Hepatocyte (in vitro differentiated cells): Measurements from ENCODE around the gene TOE1. TPM values are rescaled to one million over a fixed set of nuclear protein-coding genes. Genes with fewer than 3 reads are reported as not detected.

Experiments used
- DNase-seq: peaks from one replicate; pipeline ENCODE4 v3.0.0-alpha.2; 2016; ENCODE audit warnings: low spot score
- H2AFZ ChIP-seq: fragments of 200-600 bp; sonication (generic); 2 replicates; pipeline ENCODE4 v1.6.0; 2016; ENCODE audit warnings: antibody characterized with exemption, mild to moderate bottlenecking
- H3K27ac ChIP-seq: fragments of 200-600 bp; sonication (generic); 2 replicates; pipeline ENCODE4 v1.5.1; 2016; ENCODE audit warnings: mild to moderate bottlenecking
- H3K27me3 ChIP-seq: fragments of 200-600 bp; sonication (generic); 2 replicates; pipeline ENCODE4 v1.6.1; 2016
- H3K36me3 ChIP-seq: fragments of 200-600 bp; sonication (generic); replicated peaks from 2 replicates; pipeline ENCODE4 v1.5.1; 2016; ENCODE audit warnings: low read depth; ENCODE audit not compliant: insufficient read depth
- H3K4me1 ChIP-seq: fragments of 200-600 bp; sonication (generic); 2 replicates; pipeline ENCODE4 v1.5.1; 2016; ENCODE audit warnings: mild to moderate bottlenecking, moderate library complexity; ENCODE audit not compliant: insufficient read depth
- H3K4me2 ChIP-seq: fragments of 200-600 bp; sonication (generic); 2 replicates; pipeline ENCODE4 v1.6.0; 2016
- H3K4me3 ChIP-seq: fragments of 200-600 bp; sonication (generic); 2 replicates; pipeline ENCODE4 v1.5.1; 2016; ENCODE audit warnings: mild to moderate bottlenecking
- H3K79me2 ChIP-seq: fragments of 200-600 bp; sonication (generic); 2 replicates; pipeline ENCODE4 v1.6.0; 2017; ENCODE audit warnings: mild to moderate bottlenecking
- H3K9me2 ChIP-seq: fragments of 200-600 bp; sonication (generic); replicated peaks from 2 replicates; pipeline ENCODE4 v1.6.0; 2017; ENCODE audit warnings: mild to moderate bottlenecking; ENCODE audit not compliant: insufficient read depth
- H3K9me3 ChIP-seq: fragments of 200-600 bp; sonication (generic); 2 replicates; pipeline ENCODE4 v1.5.1; 2016; ENCODE audit warnings: low read depth, mild to moderate bottlenecking
- H4K20me1 ChIP-seq: fragments of 200-600 bp; sonication (generic); 2 replicates; pipeline ENCODE4 v1.6.0; 2016; ENCODE audit warnings: mild to moderate bottlenecking; ENCODE audit not compliant: insufficient read depth, poor library complexity, severe bottlenecking
- CTCF ChIP-seq: fragments of 200-600 bp; sonication (generic); IDR thresholded peaks from 2 replicates; pipeline ENCODE4 v1.5.1; 2016; ENCODE audit warnings: antibody characterized with exemption, mild to moderate bottlenecking; ENCODE audit not compliant: poor library complexity
- EZH2 ChIP-seq: fragments of 200-600 bp; sonication (generic); IDR thresholded peaks from 2 replicates; pipeline ENCODE4 v1.6.1; 2016; ENCODE audit warnings: antibody characterized with exemption, mild to moderate bottlenecking, borderline replicate concordance
- EZH2phosphoT487 ChIP-seq: fragments of 200-600 bp; sonication (generic); IDR thresholded peaks from one replicate; pipeline ENCODE4 v1.6.1; 2018; ENCODE audit warnings: antibody characterized with exemption, mild to moderate bottlenecking, low read depth, moderate library complexity; ENCODE audit not compliant: unreplicated experiment, severe bottlenecking
- WGBS: methylation state at CpG from one replicate; pipeline ENCODE4 v1.1.6; 2016; ENCODE audit warnings: low lambda C conversion rate; ENCODE audit errors: missing lambda C conversion rate; 5-methylcytosine and 5-hydroxymethylcytosine counted together
- polyA plus RNA-seq: library from polyadenylated mRNA; unstranded; fragments of >200 nt; fragmentation: Nextera tagmentation; extraction: Ambion mirVana; gene quantifications from 2 replicates; pipeline ENCODE4 v1.2.1, GENCODE V29; 2016
- total RNA-seq: library from RNA; depleted of rRNA; stranded (reverse); fragments of >200 nt; gene quantifications from 2 replicates; pipeline ENCODE4 v1.2.3, GENCODE V29; 2014

Gene TOE1
- total and polyA plus RNA-seq, 2 experiments from 2014 or later, result 10.6 to 12.2 TPM

GRCh38 chr1:45302505-45303150 lies 37.3 kb upstream of the TOE1 start:
- 93% methylated on average over 15 of the region's 16 CpGs for WGBS
- Histone ChIP-seq H3K27ac (peak overlapping the region; percentile 93), H2AFZ (peak overlapping the region; percentile 97), H4K20me1 (no peaks in the 10 kb centered on the region), H3K79me2 (no peaks in the 10 kb centered on the region), H3K4me1 (peaks cover 13% of the 10 kb centered on the region), H3K9me3 (no peaks in the 10 kb centered on the region), H3K27me3 (no peaks in the 10 kb centered on the region), H3K36me3 (no peaks in the 10 kb centered on the region), H3K4me2 (peak overlapping the region; percentile 89), H3K4me3 (peak overlapping the region; percentile 57), H3K9me2 (no peaks in the 10 kb centered on the region)
- no peak for DNase-seq
- TF ChIP-seq CTCF, result no peak
- no peak for TF ChIP-seq EZH2phosphoT487
- no peak for TF ChIP-seq EZH2

- peak overlapping the region; percentile 93 for H3K27ac ChIP-seq
- H3K36me3 ChIP-seq, result no peaks in the 10 kb centered on the region
- H3K79me2 ChIP-seq, result no peaks in the 10 kb centered on the region
- H3K4me2 ChIP-seq, result peak overlapping the region; percentile 95
- H4K20me1 ChIP-seq, result no peaks in the 10 kb centered on the region
- H2AFZ ChIP-seq, result peak overlapping the region; percentile 97
- peaks cover 13% of the 10 kb centered on the region for H3K4me1 ChIP-seq
- peak; percentile 99 for DNase-seq
- no peaks in the 10 kb centered on the region for H3K9me3 ChIP-seq
- 2% methylated on average over 42 of the region's 68 CpGs for WGBS
- peak overlapping the region; percentile 57 for H3K4me3 ChIP-seq
- H3K9me2 ChIP-seq, result no peaks in the 10 kb centered on the region
- no peaks in the 10 kb centered on the region for H3K27me3 ChIP-seq
- TF ChIP-seq CTCF (peak; percentile 69), EZH2phosphoT487 (no peak)
Measured at GRCh38 chr1:45303520-45304310, 36.3 kb upstream of the TOE1 start.

DNA sequence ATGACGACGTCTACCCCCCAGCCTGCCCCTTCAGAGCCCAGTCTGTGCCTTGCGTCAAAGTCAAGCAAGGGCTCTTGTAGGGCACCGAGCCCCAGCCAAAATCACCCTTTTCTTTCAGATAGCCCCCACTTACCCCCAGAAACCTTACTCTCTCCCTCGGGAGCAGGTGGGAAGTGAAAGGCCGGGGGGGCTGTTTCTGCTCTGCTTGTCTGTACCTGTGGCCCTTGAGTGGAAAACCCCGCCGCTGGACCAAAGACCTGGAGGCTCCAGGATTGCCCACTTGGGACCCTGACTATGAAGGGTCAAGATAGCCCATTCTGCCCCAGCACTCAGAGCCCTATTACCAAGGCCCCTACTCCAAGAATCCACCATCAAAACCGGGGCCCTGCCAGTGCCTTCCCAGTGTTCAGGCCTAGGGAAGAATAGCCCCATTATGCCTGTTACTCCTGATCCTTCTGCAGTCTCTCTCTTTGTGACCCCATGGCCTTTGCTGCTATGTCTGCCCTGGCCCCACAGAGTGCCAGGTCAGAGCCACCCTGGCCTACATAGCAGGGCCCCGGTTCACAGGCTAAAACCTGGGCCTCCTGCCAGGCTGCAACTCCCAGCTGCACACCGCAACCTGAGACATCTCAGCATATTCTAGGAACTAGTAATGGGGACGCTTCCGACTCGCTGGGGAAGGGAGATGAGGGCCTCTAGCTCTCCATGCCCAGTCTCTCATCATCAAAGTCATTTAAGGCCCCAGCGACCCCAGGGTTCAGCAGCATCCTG lies 35.5 kb upstream of the TOE1 start:
- peak; percentile 15 for DNase-seq
- TF ChIP-seq EZH2phosphoT487, result no peak
- TF ChIP-seq CTCF, result no peak
- no peak for TF ChIP-seq EZH2
- H3K9me2 ChIP-seq, result no peaks in the 10 kb centered on the region
- no peaks in the 10 kb centered on the region for H4K20me1 ChIP-seq
- peaks cover 13% of the 10 kb centered on the region for H3K4me1 ChIP-seq
- H3K36me3 ChIP-seq, result no peaks in the 10 kb centered on the region
- H3K27me3 ChIP-seq, result no peaks in the 10 kb centered on the region
- H3K27ac ChIP-seq, result peak overlapping the region; percentile 90
- peak overlapping the region; percentile 40 for H3K4me3 ChIP-seq
- no peaks in the 10 kb centered on the region for H3K9me3 ChIP-seq
- 63% methylated on average over 15 of the region's 15 CpGs for WGBS
- peak overlapping the region; percentile 96 for H2AFZ ChIP-seq
- peak overlapping the region; percentile 95 for H3K4me2 ChIP-seq
- H3K79me2 ChIP-seq, result no peaks in the 10 kb centered on the region
